GM19395 (cell line): Measurements from ENCODE around the gene ARHGEF37.
"Not testable (repeated sequence)": the region's sequence is repeated elsewhere in the genome, so short reads cannot be mapped to it uniquely, and the experiment has no call there.

Experiments used
- ATAC-seq: cut with Tn5 transposase; IDR thresholded peaks from one replicate; pipeline ENCODE4 v1.9.1; 2021; ENCODE audit warnings: mild to moderate bottlenecking, moderate library complexity; ENCODE audit not compliant: unreplicated experiment

ARHGEF37 gene

GRCh38 chr5:149564542-149565140 lies 16.7 kb upstream of the ARHGEF37 start:
- peak; percentile 97 for ATAC-seq

GRCh38 chr5:149567226-149567625 lies 14.1 kb upstream of the ARHGEF37 start:
- no peak for ATAC-seq

- no peak for ATAC-seq
Measured at GRCh38 chr5:149572170-149572569, 9.1 kb upstream of the ARHGEF37 start.

GRCh38 chr5:149572576-149573231 lies 8.6 kb upstream of the ARHGEF37 start:
- no peak for ATAC-seq

GRCh38 chr5:149575131-149575530 lies 6.2 kb upstream of the ARHGEF37 start:
- no peak for ATAC-seq

- ATAC-seq = peak; percentile 68
Measured at GRCh38 chr5:149576021-149576420, 5.3 kb upstream of the ARHGEF37 start.

GRCh38 chr5:149578896-149579295 lies 2.4 kb upstream of the ARHGEF37 start:
- no peak for ATAC-seq

GRCh38 chr5:149580808-149581191 lies 498 bp upstream of the ARHGEF37 start:
- ATAC-seq = no peak

- no peak for ATAC-seq
Measured at GRCh38 chr5:149581931-149582768, 852 bp downstream of the ARHGEF37 start.

- no peak for ATAC-seq
Measured at GRCh38 chr5:149583394-149583793, 2.1 kb downstream of the ARHGEF37 start.

GRCh38 chr5:149584121-149584520 lies 2.8 kb downstream of the ARHGEF37 start:
- no peak for ATAC-seq

GRCh38 chr5:149585910-149586309 lies 4.6 kb downstream of the ARHGEF37 start:
- no peak for ATAC-seq

GRCh38 chr5:149586708-149587318 lies 5.5 kb downstream of the ARHGEF37 start:
- peak; percentile 63 for ATAC-seq

GRCh38 chr5:149588936-149589335 lies 7.6 kb downstream of the ARHGEF37 start:
- ATAC-seq = no peak

- ATAC-seq = no peak
Measured at GRCh38 chr5:149593370-149593769, 12.1 kb downstream of the ARHGEF37 start.

- no peak for ATAC-seq
Measured at GRCh38 chr5:149594206-149594895, 13.1 kb downstream of the ARHGEF37 start.

GRCh38 chr5:149595105-149595504 lies 13.8 kb downstream of the ARHGEF37 start:
- not testable (repeated sequence) for ATAC-seq

GRCh38 chr5:149596712-149597111 lies 15.4 kb downstream of the ARHGEF37 start:
- no peak for ATAC-seq

GRCh38 chr5:149597618-149598017 lies 16.3 kb downstream of the ARHGEF37 start:
- ATAC-seq = no peak

GRCh38 chr5:149598234-149598633 lies 16.9 kb downstream of the ARHGEF37 start:
- ATAC-seq = not testable (repeated sequence)

- no peak for ATAC-seq
Measured at GRCh38 chr5:149598966-149599365, 17.7 kb downstream of the ARHGEF37 start.
